Lung (tissue), 12 donors: ENCODE data around the gene CLEC20A. TPM values are rescaled to one million over a fixed set of nuclear protein-coding genes. Genes with fewer than 3 reads are reported as not detected.

Experiments
- ATAC-seq: fragments of 200-7000 bp; cut with Tn5 transposase; one replicate; pipeline ENCODE4 v1.9.1; 2020; ENCODE audit warnings: moderate number of reproducible peaks; ENCODE audit not compliant: insufficient read depth, low FRiP score
- DNase-seq, 3 donors: peaks; one replicate each; pipeline ENCODE4 v3.0.0-alpha.2; 2013 to 2017
- H3K27ac ChIP-seq, 2 donors: one replicate each; pipeline ENCODE4 v1.5.1; 2013; ENCODE audit warnings: mild to moderate bottlenecking in 2 of 2, moderate library complexity in 2 of 2, control low read depth in 1 of 2, inconsistent platforms in 1 of 2, low read depth in 1 of 2, low read length in 1 of 2
- H3K27me3 ChIP-seq, 3 donors: one replicate each; pipeline ENCODE4 v1.5.1; 2013; ENCODE audit warnings: low read length in 2 of 3; ENCODE audit not compliant: control insufficient read depth in 3 of 3, insufficient read depth in 3 of 3
- H3K36me3 ChIP-seq, 4 donors: one replicate each; pipeline ENCODE4 v1.5.1; 2013; ENCODE audit warnings: low read length in 4 of 4, mild to moderate bottlenecking in 1 of 4, moderate library complexity in 1 of 4; ENCODE audit not compliant: control insufficient read depth in 4 of 4, insufficient read depth in 4 of 4
- H3K4me1 ChIP-seq, 5 donors: one replicate each; pipeline ENCODE4 v1.5.1; 2013; ENCODE audit warnings: low read length in 5 of 5, mild to moderate bottlenecking in 2 of 5, moderate library complexity in 1 of 5; ENCODE audit not compliant: control insufficient read depth in 5 of 5, insufficient read depth in 5 of 5
- H3K4me3 ChIP-seq: one replicate; pipeline ENCODE4 v1.5.1; 2013; ENCODE audit warnings: mild to moderate bottlenecking, control low read depth, moderate library complexity
- H3K9ac ChIP-seq, 2 donors: one replicate each; pipeline ENCODE4 v1.5.1; 2013; ENCODE audit warnings: low read length in 2 of 2, control low read depth in 1 of 2; ENCODE audit not compliant: insufficient read depth in 1 of 2
- H3K9me3 ChIP-seq, 4 donors: one replicate each; pipeline ENCODE4 v1.5.1; 2013; ENCODE audit warnings: low read length in 3 of 4, mild to moderate bottlenecking in 1 of 4, moderate library complexity in 1 of 4; ENCODE audit not compliant: control insufficient read depth in 4 of 4, insufficient read depth in 3 of 4
- WGBS, 2 donors: extraction: QIAGEN DNeasy Blood & Tissue Kit; methylation state at CpG; one replicate each; pipeline ENCODE4 v1.1.7; 2013; 5-methylcytosine and 5-hydroxymethylcytosine counted together
- polyA plus RNA-seq, 2 donors: library from polyadenylated mRNA; stranded (reverse); fragments of 200-250 nt; gene quantifications; one replicate each; pipeline ENCODE4 v1.2.1, GENCODE V29; 2013
- total RNA-seq, 2 donors: library from RNA; depleted of rRNA in 1 of 2; stranded (reverse); fragments of >200 nt in 1 of 2; gene quantifications; one replicate each; pipeline ENCODE4 v1.2.1, GENCODE V29; 2014 to 2021
- TF ChIP-seq, protein P1 (sequence below): IDR thresholded peaks from 2 replicates; pipeline ENCODE4 v1.5.1; 2012; ENCODE audit warnings: mild to moderate bottlenecking; ENCODE audit errors: control extremely low read depth, extremely low read depth
- donor health status: control.
- donor health status: control.
- donor health status: Bipolar disorder and iron deficiency.
- donor health status: healthy.
- donor health status: DM: yes; HTN: yes; CAD: no.

CLEC20A gene
- total and polyA plus RNA-seq, 4 donors: 0.14 TPM; not detected in 3

DNA sequence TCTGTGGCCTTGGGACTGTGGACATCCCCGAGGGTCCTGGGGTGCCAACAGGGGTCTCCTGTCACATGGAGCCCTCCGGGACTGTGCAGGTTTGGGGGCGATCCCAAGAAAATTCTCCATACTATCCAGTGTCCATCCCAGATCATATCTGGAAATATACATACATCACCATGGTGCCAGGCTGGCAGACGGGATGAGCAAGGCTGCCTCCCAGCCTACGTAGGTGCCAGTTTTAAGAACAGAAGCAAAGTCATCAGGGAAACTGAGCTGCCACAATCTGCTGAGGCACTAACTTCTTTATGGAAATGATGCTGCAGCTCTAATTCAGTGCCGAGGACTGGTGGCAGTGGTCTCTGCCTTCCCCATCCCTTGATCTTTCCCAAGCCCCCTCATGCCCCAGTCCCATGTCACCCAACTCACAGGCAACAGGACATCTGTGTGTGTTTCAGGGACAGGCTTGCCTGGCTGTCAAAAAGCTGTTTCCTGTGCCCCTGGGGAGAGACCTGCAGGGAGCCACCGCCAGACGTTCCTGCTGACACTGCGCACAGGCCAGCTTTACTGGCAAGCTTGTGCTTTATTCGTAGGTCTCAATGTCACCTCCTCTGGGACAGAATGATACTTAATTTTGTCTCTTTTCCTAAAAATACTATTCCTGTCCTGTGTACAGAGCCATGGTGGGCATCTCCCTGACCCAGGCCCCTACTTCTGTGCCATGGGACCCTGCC is 31.6 kb upstream of the CLEC20A start:
- H3K4me3 ChIP-seq: no peak overlapping the region
- no peak overlapping the region for H3K9ac ChIP-seq
- H3K27me3 ChIP-seq: no peaks in the 10 kb centered on the region
- TF ChIP-seq, protein P1, sequence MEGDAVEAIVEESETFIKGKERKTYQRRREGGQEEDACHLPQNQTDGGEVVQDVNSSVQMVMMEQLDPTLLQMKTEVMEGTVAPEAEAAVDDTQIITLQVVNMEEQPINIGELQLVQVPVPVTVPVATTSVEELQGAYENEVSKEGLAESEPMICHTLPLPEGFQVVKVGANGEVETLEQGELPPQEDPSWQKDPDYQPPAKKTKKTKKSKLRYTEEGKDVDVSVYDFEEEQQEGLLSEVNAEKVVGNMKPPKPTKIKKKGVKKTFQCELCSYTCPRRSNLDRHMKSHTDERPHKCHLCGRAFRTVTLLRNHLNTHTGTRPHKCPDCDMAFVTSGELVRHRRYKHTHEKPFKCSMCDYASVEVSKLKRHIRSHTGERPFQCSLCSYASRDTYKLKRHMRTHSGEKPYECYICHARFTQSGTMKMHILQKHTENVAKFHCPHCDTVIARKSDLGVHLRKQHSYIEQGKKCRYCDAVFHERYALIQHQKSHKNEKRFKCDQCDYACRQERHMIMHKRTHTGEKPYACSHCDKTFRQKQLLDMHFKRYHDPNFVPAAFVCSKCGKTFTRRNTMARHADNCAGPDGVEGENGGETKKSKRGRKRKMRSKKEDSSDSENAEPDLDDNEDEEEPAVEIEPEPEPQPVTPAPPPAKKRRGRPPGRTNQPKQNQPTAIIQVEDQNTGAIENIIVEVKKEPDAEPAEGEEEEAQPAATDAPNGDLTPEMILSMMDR: no peak
- H3K27ac ChIP-seq: no peak overlapping the region
- no peak for DNase-seq
- 84 to 89% methylated on average over 10 of the region's 10 CpGs for WGBS, 2 donors
- no peak for ATAC-seq
- H3K9me3 ChIP-seq: no peaks in the 10 kb centered on the region
- H3K4me1 ChIP-seq: peaks cover 0 to 5% (median 0%) of the 10 kb centered on the region in 5 donors
- no peaks in the 10 kb centered on the region for H3K36me3 ChIP-seq

DNA sequence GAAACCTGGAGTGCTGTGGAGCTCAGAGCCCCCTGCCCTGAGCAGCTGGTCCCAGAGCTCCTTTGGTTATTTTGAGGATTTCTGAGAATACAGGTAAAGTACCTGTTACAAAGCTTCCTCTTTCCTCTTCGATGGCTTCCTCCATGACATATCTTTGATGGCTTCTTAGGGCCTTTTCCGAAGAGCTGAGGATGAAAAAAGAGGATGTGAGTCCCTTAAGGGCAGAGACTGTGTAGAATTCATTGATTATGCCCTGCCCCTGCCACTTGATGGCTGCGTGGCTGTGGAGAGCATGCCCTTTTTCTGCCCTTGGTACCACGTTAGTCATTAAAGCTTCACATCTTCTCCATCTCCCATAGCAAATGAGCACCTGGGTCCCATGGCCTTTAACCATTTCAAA is 30.4 kb upstream of the CLEC20A start:
- Histone ChIP-seq H3K4me1 (peaks cover 0 to 5% (median 0%) of the 10 kb centered on the region in 5 donors), H3K36me3 (no peaks in the 10 kb centered on the region), H3K9ac (no peak overlapping the region), H3K27ac (no peak overlapping the region), H3K9me3 (no peaks in the 10 kb centered on the region), H3K27me3 (no peaks in the 10 kb centered on the region), H3K4me3 (no peak overlapping the region)
- no peak for ATAC-seq
- TF ChIP-seq, protein P1: no peak
- 89 to 92% methylated on average over 4 of the region's 4 CpGs for WGBS, 2 donors
- DNase-seq: no peak

DNA sequence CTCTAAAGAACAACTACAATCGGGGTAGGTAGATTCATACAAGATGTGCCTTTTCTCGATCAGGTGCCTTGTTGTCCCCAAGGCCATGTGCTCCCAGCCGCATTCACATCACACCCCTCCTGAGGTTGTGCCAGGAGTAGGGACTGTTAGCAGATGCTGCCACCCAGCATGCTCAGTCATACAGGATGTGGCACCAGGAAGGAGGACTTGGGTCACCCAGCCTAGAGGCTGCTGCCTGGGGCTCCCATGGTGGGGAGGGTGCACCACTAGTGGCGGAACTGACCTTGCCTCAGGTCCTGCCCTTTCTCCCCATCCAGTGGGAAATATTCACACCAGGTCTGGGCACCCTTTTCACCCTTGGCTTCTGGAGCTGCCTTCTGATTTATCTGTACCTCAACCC is 24.5 kb upstream of the CLEC20A start:
- no peaks in the 10 kb centered on the region for H3K9me3 ChIP-seq
- no peak overlapping the region for H3K27ac ChIP-seq
- no peaks in the 10 kb centered on the region for H3K4me1 ChIP-seq
- no peak overlapping the region for H3K4me3 ChIP-seq
- TF ChIP-seq, protein P1: no peak
- ATAC-seq (no peak), DNase-seq (no peak)
- H3K27me3 ChIP-seq: no peaks in the 10 kb centered on the region
- 94 to 97% methylated on average over 4 of the region's 4 CpGs for WGBS, 2 donors
- no peaks in the 10 kb centered on the region for H3K36me3 ChIP-seq
- H3K9ac ChIP-seq: no peak overlapping the region

DNA sequence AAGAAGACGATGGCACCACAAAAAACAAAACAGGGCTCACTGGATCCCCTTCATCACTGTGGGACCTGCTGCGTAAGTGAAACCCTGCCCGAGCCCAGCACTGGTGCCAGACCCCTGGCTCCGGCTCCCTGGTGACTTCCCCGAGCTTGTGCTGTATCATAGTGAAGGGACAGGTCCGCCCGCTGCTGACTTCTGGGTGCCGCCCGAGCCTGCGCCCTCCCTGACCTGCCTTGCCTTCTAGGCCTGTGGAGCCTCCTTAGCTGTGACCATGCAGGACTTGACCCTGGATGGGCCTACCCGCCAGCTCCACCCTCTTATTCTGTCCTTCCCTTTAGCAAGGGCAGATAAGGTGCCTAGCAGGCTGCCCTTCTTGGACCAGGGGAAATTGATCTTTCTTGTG is 24.0 kb upstream of the CLEC20A start:
- 92 to 94% methylated on average over 11 of the region's 11 CpGs for WGBS, 2 donors
- no peaks in the 10 kb centered on the region for H3K4me1 ChIP-seq
- no peaks in the 10 kb centered on the region for H3K36me3 ChIP-seq
- no peak overlapping the region for H3K9ac ChIP-seq
- TF ChIP-seq, protein P1: no peak
- DNase-seq (no peak), ATAC-seq (no peak)
- H3K9me3 ChIP-seq: no peaks in the 10 kb centered on the region
- H3K27ac ChIP-seq: no peak overlapping the region
- H3K4me3 ChIP-seq: no peak overlapping the region
- H3K27me3 ChIP-seq: no peaks in the 10 kb centered on the region
